ENCODE results near the gene CAMLG. TPM values are rescaled to one million over a fixed set of nuclear protein-coding genes. Genes with fewer than 3 reads are reported as not detected.
"Not testable (repeated sequence)": the region's sequence is repeated elsewhere in the genome, so short reads cannot be mapped to it uniquely, and the experiment has no call there.

The CAMLG gene
- total RNA-seq, 6 experiments from 2014 or later, result 8.2 to 16.9 (median 12.0) TPM

- Histone ChIP-seq H3K4me1 (no peaks in the 10 kb centered on the region), H3K27me3 (no peaks in the 10 kb centered on the region), H3K4me3 (no peak overlapping the region), H3K36me3 (peaks cover 0 to 89% (median 39%) of the 10 kb centered on the region in 4 donors), H3K27ac (no peak overlapping the region), H3K9me3 (no peaks in the 10 kb centered on the region)
- ATAC-seq (no peak), DNase-seq (no peak)
- WGBS (ENCODE audit: insufficient coverage, low coverage, low lambda C conversion rate, missing lambda C conversion rate), result 97% methylated on average over 3 of the region's 3 CpGs
- intact Hi-C loops (cut with DNase I), result no loop called here
- TF ChIP-seq POLR2A (IDR thresholded peaks at IDR 0.05) (no peak), CTCF (IDR thresholded peaks at IDR 0.05) (no peak)
These were observed 23.8 kb upstream of the CAMLG start for GRCh38 chr5:134714541-134714940.

- 96% methylated on average over 4 of the region's 4 CpGs for WGBS (ENCODE audit: insufficient coverage, low coverage, low lambda C conversion rate, missing lambda C conversion rate)
- H3K4me1 ChIP-seq; H3K27ac ChIP-seq; intact Hi-C loops (cut with DNase I); ATAC-seq; H3K9me3 ChIP-seq; H3K27me3 ChIP-seq; H3K4me3 ChIP-seq; DNase-seq: not testable (repeated sequence)
- H3K36me3 ChIP-seq, result peaks cover 0 to 88% (median 38%) of the 10 kb centered on the region in 4 donors
These were observed 22.9 kb upstream of the CAMLG start for GRCh38 chr5:134715466-134715865.

GRCh38 chr5:134724872-134725271 is 13.5 kb upstream of the CAMLG start:
- WGBS (ENCODE audit: insufficient coverage, low coverage, low lambda C conversion rate, missing lambda C conversion rate), result 93% methylated on average over 1 of the region's 1 CpG
- Histone ChIP-seq H3K4me3 (no peak overlapping the region), H3K36me3 (peaks cover 0 to 59% (median 20%) of the 10 kb centered on the region in 4 donors), H3K9me3 (no peaks in the 10 kb centered on the region), H3K27ac (no peak overlapping the region), H3K27me3 (no peaks in the 10 kb centered on the region), H3K4me1 (no peaks in the 10 kb centered on the region)
- intact Hi-C loops (cut with DNase I), result no loop called here
- ATAC-seq (no peak), DNase-seq (no peak)
- TF ChIP-seq CTCF (IDR thresholded peaks at IDR 0.05) (no peak), POLR2A (IDR thresholded peaks at IDR 0.05) (no peak)

- Histone ChIP-seq H3K9me3 (no peaks in the 10 kb centered on the region), H3K27ac (no peak overlapping the region), H3K27me3 (no peaks in the 10 kb centered on the region), H3K4me3 (no peak overlapping the region), H3K36me3 (no peaks in the 10 kb centered on the region), H3K4me1 (no peaks in the 10 kb centered on the region)
- ATAC-seq, result no peak
- WGBS (ENCODE audit: insufficient coverage, low coverage, low lambda C conversion rate, missing lambda C conversion rate), result 37% methylated on average over 3 of the region's 3 CpGs
- no peak for DNase-seq
- TF ChIP-seq POLR2A (IDR thresholded peaks at IDR 0.05), result no peak
- TF ChIP-seq CTCF (IDR thresholded peaks at IDR 0.05), result no peak
- intact Hi-C loops (cut with DNase I), result no loop called here
These were observed 5.5 kb upstream of the CAMLG start for GRCh38 chr5:134732819-134733218.

GRCh38 chr5:134735243-134735642 is 3.1 kb upstream of the CAMLG start:
- H3K4me1 ChIP-seq, result peaks cover 0 to 8% (median 0%) of the 10 kb centered on the region in 4 donors
- H3K36me3 ChIP-seq, result no peaks in the 10 kb centered on the region
- H3K4me3 ChIP-seq, result no peak overlapping the region
- intact Hi-C loops (cut with DNase I), result no loop called here
- DNase-seq (no peak), ATAC-seq (no peak)
- WGBS (ENCODE audit: insufficient coverage, low coverage, low lambda C conversion rate, missing lambda C conversion rate), result 53% methylated on average over 3 of the region's 4 CpGs
- TF ChIP-seq POLR2A (IDR thresholded peaks at IDR 0.05) (no peak), CTCF (IDR thresholded peaks at IDR 0.05) (no peak)
- H3K27me3 ChIP-seq, result no peaks in the 10 kb centered on the region
- H3K9me3 ChIP-seq, result no peaks in the 10 kb centered on the region
- H3K27ac ChIP-seq, result no peak overlapping the region
